H9 (cell line): ENCODE results near the gene FADS1. TPM values are rescaled to one million over a fixed set of nuclear protein-coding genes. Genes with fewer than 3 reads are reported as not detected.
A peak's percentile ranks its signal among the peaks of the same experiment; 100 is the strongest.

Experiments used
- DNase-seq: peaks from one replicate; pipeline ENCODE4 v3.0.0-alpha.2; 2017
- H2AFZ ChIP-seq: one replicate; pipeline ENCODE4 v1.6.1; 2013; ENCODE audit warnings: mild to moderate bottlenecking, low read length, control low read depth, moderate library complexity
- H2AK5ac ChIP-seq: 2 replicates; pipeline ENCODE4 v1.6.1; 2013; ENCODE audit warnings: low read length, control low read depth, mixed read lengths; ENCODE audit not compliant: insufficient read length
- H2BK120ac ChIP-seq: one replicate; pipeline ENCODE4 v1.6.1; 2013; ENCODE audit warnings: low read depth, mild to moderate bottlenecking, low read length, control low read depth, inconsistent platforms; ENCODE audit not compliant: poor library complexity, severe bottlenecking
- H2BK12ac ChIP-seq: 2 replicates; pipeline ENCODE4 v1.6.1; 2013; ENCODE audit warnings: low read length, control low read depth, mixed read lengths, low read depth; ENCODE audit not compliant: insufficient read length
- H2BK15ac ChIP-seq: 2 replicates; pipeline ENCODE4 v1.6.1; 2013; ENCODE audit warnings: low read depth, low read length, control low read depth
- H2BK20ac ChIP-seq: one replicate; pipeline ENCODE4 v1.6.1; 2013; ENCODE audit warnings: low read depth, mild to moderate bottlenecking, low read length, control low read depth, inconsistent platforms; ENCODE audit not compliant: poor library complexity, severe bottlenecking
- H2BK5ac ChIP-seq: 2 replicates; pipeline ENCODE4 v1.6.1; 2013; ENCODE audit warnings: low read length, control low read depth, mixed read lengths; ENCODE audit not compliant: insufficient read length
- H3K14ac ChIP-seq: 2 replicates; pipeline ENCODE4 v1.6.1; 2013; ENCODE audit warnings: low read length, control low read depth; ENCODE audit not compliant: insufficient read depth
- H3K18ac ChIP-seq: 2 replicates; pipeline ENCODE4 v1.6.1; 2013; ENCODE audit warnings: low read depth, mild to moderate bottlenecking, mixed read lengths, low read length, control low read depth; ENCODE audit not compliant: insufficient read length
- H3K23ac ChIP-seq: 2 replicates; pipeline ENCODE4 v1.6.1; 2013; ENCODE audit warnings: low read length, control low read depth, mixed read lengths, low read depth; ENCODE audit not compliant: insufficient read length
- H3K23me2 ChIP-seq: 2 replicates; pipeline ENCODE4 v1.6.1; 2013; ENCODE audit warnings: low read depth, mild to moderate bottlenecking, mixed read lengths, low read length, control low read depth; ENCODE audit not compliant: insufficient read length, poor library complexity, severe bottlenecking
- H3K27ac ChIP-seq: 2 replicates; pipeline ENCODE4 v1.5.1; 2013; ENCODE audit warnings: low read length, control low read depth, mixed read lengths, low read depth; ENCODE audit not compliant: insufficient read length
- H3K27me3 ChIP-seq: 2 replicates; pipeline ENCODE4 v1.6.1; 2013; ENCODE audit warnings: low read length, control low read depth, inconsistent platforms; ENCODE audit not compliant: insufficient read depth
- H3K4ac ChIP-seq: 2 replicates; pipeline ENCODE4 v1.6.1; 2013; ENCODE audit warnings: low read depth, mild to moderate bottlenecking, control low read depth, inconsistent platforms, low read length, moderate library complexity
- H3K4me1 ChIP-seq: 2 replicates; pipeline ENCODE4 v1.6.1; 2013; ENCODE audit warnings: low read length, control low read depth, inconsistent platforms; ENCODE audit not compliant: insufficient read depth
- H3K4me2 ChIP-seq: 2 replicates; pipeline ENCODE4 v1.6.1; 2013; ENCODE audit warnings: low read length, control low read depth, mixed read lengths; ENCODE audit not compliant: insufficient read length, insufficient read depth
- H3K56ac ChIP-seq: 2 replicates; pipeline ENCODE4 v1.6.1; 2013; ENCODE audit warnings: low read depth, mild to moderate bottlenecking, mixed read lengths, low read length, control low read depth; ENCODE audit not compliant: insufficient read length
- H3K79me1 ChIP-seq: 2 replicates; pipeline ENCODE4 v1.6.1; 2013; ENCODE audit warnings: low read depth, mild to moderate bottlenecking, moderate library complexity, low read length, control low read depth, inconsistent platforms; ENCODE audit not compliant: insufficient read depth, poor library complexity, severe bottlenecking
- H3K79me2 ChIP-seq: 2 replicates; pipeline ENCODE4 v1.6.1; 2013; ENCODE audit warnings: low read length, control low read depth, inconsistent platforms; ENCODE audit not compliant: insufficient read depth
- H3K9ac ChIP-seq: 2 replicates; pipeline ENCODE4 v1.6.1; 2013; ENCODE audit warnings: low read length, control low read depth, mixed read lengths; ENCODE audit not compliant: insufficient read length; ENCODE audit errors: extremely low read depth
- H3K9me3 ChIP-seq: one replicate; pipeline ENCODE4 v1.6.1; 2013; ENCODE audit warnings: low read depth, low read length, inconsistent platforms; ENCODE audit not compliant: control insufficient read depth
- H3T11ph ChIP-seq: one replicate; pipeline ENCODE4 v1.6.1; 2013; ENCODE audit warnings: mild to moderate bottlenecking, low read length, control low read depth, inconsistent platforms
- H4K20me1 ChIP-seq: one replicate; pipeline ENCODE4 v1.6.1; 2013; ENCODE audit not compliant: control insufficient read depth, insufficient read length, insufficient read depth
- H4K5ac ChIP-seq: 2 replicates; pipeline ENCODE4 v1.6.1; 2013; ENCODE audit warnings: low read depth, mild to moderate bottlenecking, mixed read lengths, low read length, control low read depth; ENCODE audit not compliant: insufficient read length
- H4K8ac ChIP-seq: replicated peaks from 2 replicates; pipeline ENCODE4 v1.6.1; 2013; ENCODE audit warnings: low read length, control low read depth, mixed read lengths, low read depth; ENCODE audit not compliant: insufficient read length
- H4K91ac ChIP-seq: 2 replicates; pipeline ENCODE4 v1.6.1; 2013; ENCODE audit warnings: low read depth, mild to moderate bottlenecking, moderate library complexity, mixed read lengths, low read length, control low read depth; ENCODE audit not compliant: insufficient read length
- H3K27ac Mint-ChIP-seq, 3 experiments: 2 replicates in 2 of 3; 3 replicates in 1 of 3; pipeline ENCODE4 v1.8.0; 2020 to 2021; ENCODE audit warnings: mixed read lengths in 3 of 3, mild to moderate bottlenecking in 1 of 3, moderate library complexity in 1 of 3
- H3K27me3 Mint-ChIP-seq: 2 replicates; pipeline ENCODE4 v1.8.0; 2021; ENCODE audit warnings: low read depth, mild to moderate bottlenecking, moderate library complexity, mixed read lengths
- H3K36me3 Mint-ChIP-seq, 3 experiments: 2 replicates in 2 of 3; 3 replicates in 1 of 3; pipeline ENCODE4 v1.8.0; 2020 to 2021; ENCODE audit warnings: low read depth in 3 of 3, mixed read lengths in 3 of 3; ENCODE audit not compliant: insufficient read depth in 1 of 3
- H3K4me1 Mint-ChIP-seq, 2 experiments: 2 replicates each; pipeline ENCODE4 v1.8.0; 2020; ENCODE audit warnings: mixed read lengths in 2 of 2
- H3K4me3 Mint-ChIP-seq, 2 experiments: 2 replicates in 1 of 2; 3 replicates in 1 of 2; pipeline ENCODE4 v1.8.0; 2020 to 2021; ENCODE audit warnings: mild to moderate bottlenecking in 2 of 2, mixed read lengths in 2 of 2, moderate library complexity in 1 of 2
- H3K9me3 Mint-ChIP-seq, 2 experiments: 2 replicates in 1 of 2; 3 replicates in 1 of 2; pipeline ENCODE4 v1.8.0; 2020; ENCODE audit warnings: mild to moderate bottlenecking in 2 of 2, mixed read lengths in 2 of 2, moderate library complexity in 1 of 2
- CTCF ChIP-seq: fragments of 200-600 bp; sonication (generic); conservative IDR thresholded peaks from 3 replicates; pipeline ENCODE4 v1.8.0; 2021; ENCODE audit warnings: antibody characterized with exemption, mild to moderate bottlenecking
- WGBS: extraction: QIAGEN DNeasy Blood & Tissue Kit; methylation state at CpG from one replicate; pipeline ENCODE4 v1.1.7; 2013; ENCODE audit warnings: missing lambda C conversion rate, low lambda C conversion rate, mixed read lengths; ENCODE audit not compliant: insufficient read length; ENCODE audit errors: extremely low coverage; 5-methylcytosine and 5-hydroxymethylcytosine counted together
- total RNA-seq: library from RNA; stranded (reverse); gene quantifications from 2 replicates; pipeline ENCODE4 v1.2.1, GENCODE V29; 2021

FADS1 gene
- total RNA-seq, 1 experiment from 2014 or later, result 125 TPM

- Histone ChIP-seq H4K20me1 (peaks cover 3% of the 10 kb centered on the region), H3K9ac (no peak overlapping the region)
- WGBS, result no CpG with 5 or more reads among the region's 16 CpGs
Observed at GRCh38 chr11:61844909-61845565, 28.2 kb upstream of the FADS1 start.

More at GRCh38 chr11:61844909-61845565, 28.2 kb upstream of the FADS1 start:
- H2BK5ac ChIP-seq, result no peak overlapping the region
- H3K4me1 ChIP-seq, result no peaks in the 10 kb centered on the region
- no peak overlapping the region for H3T11ph ChIP-seq
- H4K8ac ChIP-seq, result no peak overlapping the region
- H3K9me3 ChIP-seq, result no peaks in the 10 kb centered on the region
- no peak overlapping the region for H3K27ac ChIP-seq
- H4K5ac ChIP-seq, result no peak overlapping the region
- H3K27me3 ChIP-seq, result no peaks in the 10 kb centered on the region
- no peaks in the 10 kb centered on the region for H3K23me2 ChIP-seq
- no peak overlapping the region for H2BK12ac ChIP-seq
- no peak overlapping the region for H2BK20ac ChIP-seq
- no peak overlapping the region for H2AK5ac ChIP-seq
- Mint-ChIP-seq H3K27ac (peak overlapping the region; percentile 62 to 89 (median 73); a peak in 5 of 7 replicates), H3K36me3 (peaks cover 67 to 92% (median 90%) of the 10 kb centered on the region in 3 experiments), H3K4me1 (peaks cover 0 to 6% of the 10 kb centered on the region in 2 experiments; a peak in 3 of 4 replicates), H3K4me3 (no peak overlapping the region; a peak in 1 of 5 replicates), H3K9me3 (no peaks in the 10 kb centered on the region), H3K27me3 (no peaks in the 10 kb centered on the region)
- no peak overlapping the region for H3K4ac ChIP-seq
- H3K79me1 ChIP-seq, result no peaks in the 10 kb centered on the region
- no peak overlapping the region for H3K18ac ChIP-seq
- no peak overlapping the region for H3K56ac ChIP-seq
- DNase-seq, result no peak
- no peak overlapping the region for H2AFZ ChIP-seq
- H2BK120ac ChIP-seq, result no peak overlapping the region
- H3K14ac ChIP-seq, result no peak overlapping the region
- H3K79me2 ChIP-seq, result no peaks in the 10 kb centered on the region; the same call in 1 of the 2 replicates
- no peak overlapping the region for H2BK15ac ChIP-seq
- no peak for TF ChIP-seq CTCF
- no peak overlapping the region for H3K4me2 ChIP-seq
- no peak overlapping the region for H4K91ac ChIP-seq
- H3K23ac ChIP-seq, result no peak overlapping the region
